ENCODE data around the gene ACYP1.

DNA sequence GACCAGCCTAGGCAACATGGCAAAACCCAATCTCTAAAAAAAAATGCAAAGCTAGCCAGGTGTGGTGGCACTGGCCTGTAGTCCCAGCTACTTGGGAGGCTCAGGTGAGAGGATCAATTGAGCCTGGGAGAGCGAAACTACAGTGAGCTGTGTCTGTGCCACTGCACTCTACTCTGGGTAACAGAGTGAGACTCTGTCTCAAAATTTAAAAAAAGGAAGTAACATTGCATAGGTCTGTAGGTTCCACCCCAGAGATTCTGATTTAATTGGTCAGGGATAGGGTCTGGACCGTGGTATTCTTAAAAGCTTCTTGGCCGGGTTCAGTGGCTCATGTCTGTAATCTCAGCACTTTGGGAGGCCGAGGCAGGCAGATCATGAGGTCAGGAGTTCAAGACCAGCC, 31.9 kb upstream of the ACYP1 start:
- TF ChIP-seq, protein P1, sequence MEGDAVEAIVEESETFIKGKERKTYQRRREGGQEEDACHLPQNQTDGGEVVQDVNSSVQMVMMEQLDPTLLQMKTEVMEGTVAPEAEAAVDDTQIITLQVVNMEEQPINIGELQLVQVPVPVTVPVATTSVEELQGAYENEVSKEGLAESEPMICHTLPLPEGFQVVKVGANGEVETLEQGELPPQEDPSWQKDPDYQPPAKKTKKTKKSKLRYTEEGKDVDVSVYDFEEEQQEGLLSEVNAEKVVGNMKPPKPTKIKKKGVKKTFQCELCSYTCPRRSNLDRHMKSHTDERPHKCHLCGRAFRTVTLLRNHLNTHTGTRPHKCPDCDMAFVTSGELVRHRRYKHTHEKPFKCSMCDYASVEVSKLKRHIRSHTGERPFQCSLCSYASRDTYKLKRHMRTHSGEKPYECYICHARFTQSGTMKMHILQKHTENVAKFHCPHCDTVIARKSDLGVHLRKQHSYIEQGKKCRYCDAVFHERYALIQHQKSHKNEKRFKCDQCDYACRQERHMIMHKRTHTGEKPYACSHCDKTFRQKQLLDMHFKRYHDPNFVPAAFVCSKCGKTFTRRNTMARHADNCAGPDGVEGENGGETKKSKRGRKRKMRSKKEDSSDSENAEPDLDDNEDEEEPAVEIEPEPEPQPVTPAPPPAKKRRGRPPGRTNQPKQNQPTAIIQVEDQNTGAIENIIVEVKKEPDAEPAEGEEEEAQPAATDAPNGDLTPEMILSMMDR (conservative IDR thresholded peaks at IDR 0.05; ENCODE audit: low read length) = no peak
- no peak for TF ChIP-seq EZH2phosphoT487 (IDR thresholded peaks at IDR 0.05; ENCODE audit: borderline replicate concordance)

All from Loucy (cell line).